HEK293T (cell line): ENCODE measurements around the gene NCDN.

Experiments
- ARNT ChIP-seq: fragments of 450-650 bp; IDR thresholded peaks from 2 replicates; pipeline ENCODE4 v1.6.1; 2017; ENCODE audit warnings: mild to moderate bottlenecking
- CTBP1 ChIP-seq: fragments of 450-650 bp; IDR thresholded peaks from 2 replicates; pipeline ENCODE4 v1.6.1; 2016; ENCODE audit warnings: borderline replicate concordance
- L3MBTL2 ChIP-seq: fragments of 450-650 bp; conservative IDR thresholded peaks from 2 replicates; pipeline ENCODE4 v1.6.1; 2016; ENCODE audit warnings: mild to moderate bottlenecking
- LEF1 ChIP-seq: fragments of 450-650 bp; IDR thresholded peaks from 2 replicates; pipeline ENCODE4 v1.6.1; 2017; ENCODE audit warnings: mild to moderate bottlenecking, borderline replicate concordance
- TF ChIP-seq, protein P1 (sequence below): fragments of 450-650 bp; IDR thresholded peaks from 2 replicates; pipeline ENCODE4 v1.6.1; 2016

DNA sequence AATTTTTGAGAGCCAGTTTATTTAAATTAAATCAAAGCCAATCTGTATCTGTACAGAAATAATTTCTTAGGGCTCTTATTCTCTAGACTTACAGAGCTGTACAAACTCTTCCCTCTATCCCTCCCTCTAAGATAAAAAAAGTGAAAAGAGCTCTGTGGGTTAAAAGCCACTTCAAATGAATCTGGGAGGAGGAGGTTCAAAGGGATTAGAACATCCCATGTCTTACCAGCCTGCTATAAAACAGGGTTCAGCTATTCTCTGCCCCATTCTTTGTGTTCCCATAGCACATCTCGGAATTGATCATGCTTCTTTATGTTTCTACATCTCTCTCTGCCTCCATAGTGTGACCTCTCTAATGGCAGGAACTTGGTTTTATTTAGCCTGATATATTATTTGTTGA is 19.8 kb upstream of the NCDN start:
- TF ChIP-seq, protein P1, sequence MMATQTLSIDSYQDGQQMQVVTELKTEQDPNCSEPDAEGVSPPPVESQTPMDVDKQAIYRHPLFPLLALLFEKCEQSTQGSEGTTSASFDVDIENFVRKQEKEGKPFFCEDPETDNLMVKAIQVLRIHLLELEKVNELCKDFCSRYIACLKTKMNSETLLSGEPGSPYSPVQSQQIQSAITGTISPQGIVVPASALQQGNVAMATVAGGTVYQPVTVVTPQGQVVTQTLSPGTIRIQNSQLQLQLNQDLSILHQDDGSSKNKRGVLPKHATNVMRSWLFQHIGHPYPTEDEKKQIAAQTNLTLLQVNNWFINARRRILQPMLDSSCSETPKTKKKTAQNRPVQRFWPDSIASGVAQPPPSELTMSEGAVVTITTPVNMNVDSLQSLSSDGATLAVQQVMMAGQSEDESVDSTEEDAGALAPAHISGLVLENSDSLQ, result no peak
- TF ChIP-seq L3MBTL2 (no peak), ARNT (no peak), CTBP1 (no peak), LEF1 (no peak)
